K562 (cell line): ENCODE measurements around the gene UBE2E2. TPM values are rescaled to one million over a fixed set of nuclear protein-coding genes. Genes with fewer than 3 reads are reported as not detected.

Experiments used
- ATAC-seq: fragments of 200-7000 bp; cut with Tn5 transposase; 3 replicates; pipeline ENCODE4 v1.9.1; 2020; ENCODE audit warnings: moderate library complexity
- BruUV-seq: library from RNA; stranded (reverse); fragments of 400-500 nt; replicated peaks from 2 replicates; lab custom pipeline; 2021; lab: Mats Ljungman, UMichigan
- CTCF ChIA-PET: fragments of 300-600 bp; formaldehyde crosslinking; extraction: SDS; loops from one replicate; lab custom pipeline; 2021; ENCODE audit warnings: low intra/inter-chr PET ratio; lab: Yijun Ruan, JAX
- POLR2A ChIA-PET: fragments of 300-600, 350-650 bp; sonication (Branson Sonifier 250); formaldehyde crosslinking; extraction: SDS; loops from one replicate; lab custom pipeline; 2021; ENCODE audit warnings: antibody characterized with exemption, inconsistent platforms; lab: Yijun Ruan, JAX
- DNase-seq, 4 experiments: peaks; one replicate each; pipeline versions ENCODE4 v3.0.0 to v3.0.0-alpha.2; 2011 to 2018; ENCODE audit warnings: low spot score in 3 of 4, mixed read lengths in 3 of 4; ENCODE audit errors: extremely low read depth in 1 of 4
- FAIRE-seq: peaks from 2 replicates; lab custom pipeline; 2011; peaks lifted over from hg19 to GRCh38; lab: Jason Lieb, UNC
- H2AFZ ChIP-seq: 2 replicates; pipeline ENCODE4 v1.6.0; 2011; ENCODE audit warnings: low read depth, low read length, control low read depth, inconsistent platforms
- H3K27ac ChIP-seq: fragments of 200-600 bp; 3 replicates; pipeline ENCODE4 v1.8.0; 2011; ENCODE audit warnings: low read depth, mild to moderate bottlenecking, control low read depth, inconsistent platforms, low read length, moderate library complexity, mixed read lengths; ENCODE audit errors: extremely low read depth
- H3K27me3 ChIP-seq, 2 experiments: fragments of 300-600 bp in 1 of 2; 2 replicates in 1 of 2; 3 replicates in 1 of 2; pipeline versions ENCODE4 v1.6.0 to v1.8.0; 2011; ENCODE audit warnings: inconsistent platforms in 2 of 2, low read length in 2 of 2, mild to moderate bottlenecking in 1 of 2, mixed read lengths in 1 of 2, moderate library complexity in 1 of 2; ENCODE audit not compliant: control insufficient read depth in 2 of 2, insufficient read depth in 2 of 2
- H3K36me3 ChIP-seq: fragments of 300-600 bp; 3 replicates; pipeline ENCODE4 v1.8.0; 2011; ENCODE audit warnings: mild to moderate bottlenecking, low read length, inconsistent platforms; ENCODE audit not compliant: control insufficient read depth, insufficient read depth
- H3K4me1 ChIP-seq, 2 experiments: fragments of 200-600 bp in 1 of 2; replicated peaks in 1 of 2; 2 replicates in 1 of 2; 3 replicates in 1 of 2; pipeline versions ENCODE4 v1.5.1 to v1.8.0; 2011; ENCODE audit warnings: inconsistent platforms in 2 of 2, low read length in 2 of 2, mild to moderate bottlenecking in 1 of 2, mixed read lengths in 1 of 2, moderate library complexity in 1 of 2; ENCODE audit not compliant: control insufficient read depth in 2 of 2, insufficient read depth in 2 of 2
- H3K4me2 ChIP-seq: 2 replicates; pipeline ENCODE4 v1.6.1; 2011; ENCODE audit warnings: low read length, control low read depth, inconsistent platforms, mixed read lengths; ENCODE audit not compliant: insufficient read depth
- H3K4me3 ChIP-seq: fragments of 200-600 bp; sonication (generic), shearing (Covaris generic); 2 replicates; pipeline ENCODE4 v1.5.1; 2016; ENCODE audit warnings: control low read depth, inconsistent platforms
- H3K79me2 ChIP-seq: fragments of 200-600 bp; 3 replicates; pipeline ENCODE4 v1.8.0; 2011; ENCODE audit warnings: low read length, inconsistent platforms; ENCODE audit not compliant: control insufficient read depth, insufficient read depth
- H3K9ac ChIP-seq, 2 experiments: 2 replicates each; pipeline versions ENCODE4 v1.6.0 to v1.6.1; 2011; ENCODE audit warnings: low read depth in 2 of 2, low read length in 2 of 2, control low read depth in 1 of 2, inconsistent platforms in 1 of 2, mild to moderate bottlenecking in 1 of 2, mixed read lengths in 1 of 2; ENCODE audit not compliant: insufficient read depth in 1 of 2
- H3K9me1 ChIP-seq: one replicate; pipeline ENCODE4 v1.6.0; 2011; ENCODE audit warnings: inconsistent platforms, mild to moderate bottlenecking, low read length, moderate library complexity; ENCODE audit not compliant: control insufficient read depth, insufficient read depth
- H3K9me3 ChIP-seq: replicated peaks from 2 replicates; pipeline ENCODE4 v1.5.1; 2011; ENCODE audit warnings: low read depth, low read length, inconsistent platforms; ENCODE audit not compliant: control insufficient read depth, insufficient read depth
- H4K20me1 ChIP-seq: replicated peaks from 2 replicates; pipeline ENCODE4 v1.6.1; 2011; ENCODE audit warnings: low read length, inconsistent platforms, mixed read lengths; ENCODE audit not compliant: control insufficient read depth, insufficient read depth
- CBX3 ChIP-seq, 2 experiments: IDR thresholded peaks; 1 replicate in 1 of 2; 2 replicates in 1 of 2; pipeline ENCODE4 v1.6.1; 2012; ENCODE audit warnings: inconsistent platforms in 2 of 2, low read length in 2 of 2, borderline replicate concordance in 1 of 2, control low read depth in 1 of 2
- FUS ChIP-seq: fragments of 200-400 bp; formaldehyde crosslinking; optimal IDR thresholded peaks from 2 replicates; pipeline ENCODE3; 2017; ENCODE audit warnings: low read depth, low read length
- KLF10 ChIP-seq: fragments of 250-450 bp; sonication (Bioruptor Pico); IDR thresholded peaks from 2 replicates; pipeline ENCODE4 v1.6.1; 2021; ENCODE audit warnings: matching md5 sums
- POU5F1 ChIP-seq: fragments of 150-350 bp; IDR thresholded peaks from 2 replicates; pipeline ENCODE4 v1.6.1; 2014; ENCODE audit warnings: borderline replicate concordance, low read length, low read depth, mild to moderate bottlenecking; ENCODE audit not compliant: partially characterized antibody
- PYGO2 ChIP-seq: fragments of 450-650 bp; IDR thresholded peaks from 2 replicates; pipeline ENCODE4 v1.6.1; 2016; ENCODE audit warnings: mild to moderate bottlenecking, missing genetic modification characterization, moderate library complexity, missing compliant biosample characterization
- SMAD4 ChIP-seq: fragments of 250-450 bp; sonication (Bioruptor Pico); conservative IDR thresholded peaks from 2 replicates; pipeline ENCODE4 v1.8.0; 2021; ENCODE audit warnings: inconsistent platforms, mild to moderate bottlenecking, moderate library complexity
- ZC3H8 ChIP-seq: fragments of 450-650 bp; IDR thresholded peaks from 2 replicates; pipeline ENCODE4 v1.6.1; 2017
- ZNF143 ChIP-seq: sonication (generic); formaldehyde crosslinking; IDR thresholded peaks from 2 replicates; pipeline ENCODE4 v1.9.0; 2022; ENCODE audit warnings: mild to moderate bottlenecking, missing genetic modification reagents
- ZNF165 ChIP-seq: fragments of 250-450 bp; sonication (Bioruptor Pico); IDR thresholded peaks from 2 replicates; pipeline ENCODE4 v1.4.0; 2020; ENCODE audit warnings: borderline replicate concordance
- ZNF197 ChIP-seq: fragments of 200-800 bp; sonication (Bioruptor generic); IDR thresholded peaks from 2 replicates; pipeline ENCODE4 v1.6.1; 2016; ENCODE audit warnings: low read depth, missing genetic modification characterization, missing compliant biosample characterization
- whole genome bisulfite sequencing: fragments of 100-300 bp; shearing (Covaris generic); methylation state at CpG from one replicate; pipeline ENCODE4 v1.1.6; 2016; ENCODE audit warnings: low coverage, mixed read lengths; ENCODE audit not compliant: insufficient coverage; ENCODE audit errors: missing lambda C conversion rate; 5-methylcytosine and 5-hydroxymethylcytosine counted together
- in situ Hi-C: fragments of 300-500 bp; cut with MboI; formaldehyde crosslinking; loops from 4 replicates; pipeline ENCODE4 v1.15.0; 2018; ENCODE audit warnings: inconsistent platforms, mixed read lengths
- intact Hi-C: fragments of 100-400 bp; cut with micrococcal nuclease; formaldehyde crosslinking; loops from 2 replicates; pipeline ENCODE4 v1.14.2; 2022
- polyA plus RNA-seq, 8 experiments: library from polyadenylated mRNA; depleted of rRNA in 4 of 8; stranded (reverse) in 5 of 8; unstranded in 3 of 8; fragments of >200 nt; fragmentation: Nextera tagmentation in 2 of 8; fragmentation: Illumina TruSeq in 1 of 8; extraction: Ambion mirVana in 2 of 8; extraction: Trizol in 1 of 8; gene quantifications; 2 replicates each; pipeline versions ENCODE4 v1.2.1 to v1.2.3, GENCODE V29; 2011 to 2014; ENCODE audit warnings: inconsistent platforms in 1 of 8, missing spikeins in 1 of 8
- total RNA-seq, 7 experiments: library from RNA; depleted of rRNA in 6 of 7; stranded (reverse); fragments of >200 nt in 6 of 7; fragmentation: Illumina TruSeq in 2 of 7; extraction: Trizol in 2 of 7; gene quantifications; 2 replicates each; pipeline versions ENCODE4 v1.2.1 to v1.2.3, GENCODE V29; 2011 to 2021; ENCODE audit warnings: low replicate concordance in 1 of 7
- TF ChIP-seq, protein P1 (sequence below): fragments of 450-650 bp; conservative IDR thresholded peaks from 2 replicates; pipeline ENCODE4 v1.6.1; 2016; ENCODE audit warnings: missing genetic modification characterization, low read depth, mild to moderate bottlenecking, missing compliant biosample characterization, moderate library complexity

The UBE2E2 gene
- total and polyA plus RNA-seq, 9 of the 15 experiments (the other 6 are each of a cell fraction or from before 2014, with no cell fraction given) = 0.22 to 5.1 (median 1.9) TPM

DNA sequence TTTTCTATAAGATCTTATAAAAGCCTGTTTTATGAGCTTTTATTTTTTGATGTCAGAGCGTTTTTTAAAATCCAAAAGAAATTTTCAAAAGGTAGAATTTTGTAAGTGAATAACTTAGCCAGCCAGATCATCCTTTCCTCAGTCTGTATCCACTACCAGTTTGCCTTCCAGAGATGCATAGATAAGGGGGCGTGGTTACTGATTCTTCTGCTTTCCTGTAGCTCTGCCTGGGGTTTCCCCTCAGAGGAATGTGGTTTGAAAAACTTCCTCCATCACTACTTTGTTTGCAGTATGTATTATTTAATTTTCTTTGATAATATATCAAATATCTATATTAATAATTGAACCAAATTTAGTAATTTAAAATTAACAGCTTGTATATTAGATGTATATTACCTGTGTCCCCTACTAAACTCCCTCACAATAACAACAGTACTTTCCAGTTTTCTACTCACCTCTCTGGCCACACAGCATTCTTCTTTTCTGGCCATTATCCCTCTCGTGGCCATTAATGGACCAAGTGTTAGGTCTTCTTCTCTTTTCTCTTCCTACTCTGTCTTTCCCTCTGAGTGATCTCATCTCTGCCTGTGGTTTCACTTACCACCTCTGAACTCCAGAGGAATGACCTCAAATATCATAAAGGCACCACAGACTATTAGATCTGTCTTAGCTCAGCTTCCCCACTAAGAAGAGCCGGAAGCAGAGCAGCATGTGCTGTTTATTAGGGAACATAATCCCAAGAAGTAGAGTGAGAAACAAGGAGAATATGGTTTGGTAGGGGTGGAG is 239.7 kb downstream of the UBE2E2 start:
- no peak for DNase-seq
- TF ChIP-seq FUS (no peak), ZNF143 (CRISPR knock-in tag) (no peak), ZNF165 (no peak), SMAD4 (CRISPR knock-in tag) (no peak), KLF10 (CRISPR knock-in tag) (no peak), ZNF197 (CRISPR knock-in tag) (no peak), ZC3H8 (no peak), POU5F1 (no peak), CBX3 (IDR thresholded peaks at IDR 0.05; ENCODE audit: borderline replicate concordance in 1 of 2, low read length in 2 of 2) (no peak), PYGO2 (tag) (no peak)
- TF ChIP-seq, protein P1, sequence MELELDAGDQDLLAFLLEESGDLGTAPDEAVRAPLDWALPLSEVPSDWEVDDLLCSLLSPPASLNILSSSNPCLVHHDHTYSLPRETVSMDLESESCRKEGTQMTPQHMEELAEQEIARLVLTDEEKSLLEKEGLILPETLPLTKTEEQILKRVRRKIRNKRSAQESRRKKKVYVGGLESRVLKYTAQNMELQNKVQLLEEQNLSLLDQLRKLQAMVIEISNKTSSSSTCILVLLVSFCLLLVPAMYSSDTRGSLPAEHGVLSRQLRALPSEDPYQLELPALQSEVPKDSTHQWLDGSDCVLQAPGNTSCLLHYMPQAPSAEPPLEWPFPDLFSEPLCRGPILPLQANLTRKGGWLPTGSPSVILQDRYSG = no peak
- no peak for FAIRE-seq
- Histone ChIP-seq H3K4me2 (no peak overlapping the region), H3K27me3 (no peaks in the 10 kb centered on the region), H4K20me1 (no peaks in the 10 kb centered on the region), H3K36me3 (no peaks in the 10 kb centered on the region), H2AFZ (no peak overlapping the region), H3K9me1 (no peaks in the 10 kb centered on the region), H3K4me3 (no peak overlapping the region), H3K9ac (no peak overlapping the region), H3K27ac (no peak overlapping the region), H3K79me2 (no peaks in the 10 kb centered on the region), H3K4me1 (no peaks in the 10 kb centered on the region), H3K9me3 (no peaks in the 10 kb centered on the region; the same call in 1 of the 2 replicates)
- no peak for ATAC-seq
- in situ Hi-C loops = no loop called here
- ChIA-PET CTCF (no interaction called here), POLR2A (no interaction called here)
- WGBS = 2% methylated on average over 4 of the region's 4 CpGs
- no TSS peak for BruUV-seq
- intact Hi-C loops = no loop called here
